HG02571 (cell line): Measurements from ENCODE around the gene COLEC11.
"Not testable (repeated sequence)": the region's sequence is repeated elsewhere in the genome, so short reads cannot be mapped to it uniquely, and the experiment has no call there.

Experiments used
- ATAC-seq: cut with Tn5 transposase; IDR thresholded peaks from one replicate; pipeline ENCODE4 v1.9.1; 2021; ENCODE audit warnings: mild to moderate bottlenecking, moderate library complexity; ENCODE audit not compliant: unreplicated experiment

Gene COLEC11

DNA sequence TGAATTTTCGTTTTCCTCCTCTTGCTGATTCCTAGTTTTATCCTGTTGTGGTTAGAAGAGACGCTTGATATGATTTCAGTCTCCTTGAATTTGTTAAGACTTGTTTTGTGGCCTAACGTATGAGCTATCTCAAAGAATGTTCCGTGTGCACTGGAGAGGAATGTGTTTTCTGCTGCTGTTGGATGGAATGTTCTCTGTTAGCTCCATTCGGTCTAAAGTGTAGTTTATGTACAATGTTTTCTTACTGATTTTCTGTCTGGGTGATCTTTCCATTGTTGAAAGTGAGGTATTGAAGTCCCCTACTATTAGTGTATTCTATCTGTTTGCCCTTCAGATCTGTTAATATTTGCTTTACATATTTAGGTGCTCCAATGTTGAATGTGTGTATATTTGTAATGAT, 25.9 kb downstream of the COLEC11 start:
- ATAC-seq = no peak

GRCh38 chr2:3622967-3623366, 28.1 kb downstream of the COLEC11 start:
- no peak for ATAC-seq

DNA sequence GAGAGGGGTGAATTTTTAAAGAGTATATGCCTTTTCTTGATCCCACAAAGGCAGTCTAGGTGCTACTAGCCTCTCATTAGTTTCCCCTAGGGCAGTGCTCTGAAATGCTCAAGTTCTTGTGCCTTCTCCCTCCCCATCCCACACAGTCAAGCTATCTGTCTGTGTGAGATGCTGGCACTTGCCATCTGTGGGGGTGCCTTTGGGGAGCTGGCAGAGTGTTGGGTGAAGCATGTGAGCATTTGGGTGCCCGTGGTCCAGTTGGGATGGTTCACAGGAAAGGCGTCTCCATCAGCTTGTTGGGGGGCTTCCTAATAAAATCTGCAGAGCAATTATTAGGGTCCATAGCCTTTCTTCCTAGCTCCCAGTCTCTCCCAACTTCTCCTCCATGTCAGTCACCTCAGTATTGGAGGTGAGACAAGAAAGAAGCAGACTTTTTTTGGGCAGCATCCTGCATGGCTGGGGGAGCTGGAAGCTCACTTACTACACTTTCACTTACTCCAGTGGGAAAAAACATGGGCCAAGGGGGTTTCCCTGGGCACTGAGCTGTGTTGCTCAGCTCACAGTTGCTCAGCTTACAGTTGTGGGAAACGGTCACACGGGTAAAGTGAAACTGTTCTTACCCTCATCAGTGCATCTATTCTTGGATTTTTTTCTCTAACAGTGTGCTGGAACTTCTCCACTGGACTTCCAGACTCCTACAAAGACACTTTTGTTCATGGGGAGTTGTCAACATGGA, 29.3 kb downstream of the COLEC11 start:
- no peak for ATAC-seq

- no peak for ATAC-seq
Measured at GRCh38 chr2:3625186-3625585, 30.3 kb downstream of the COLEC11 start.

- no peak for ATAC-seq
Measured at GRCh38 chr2:3626118-3626811, 31.4 kb downstream of the COLEC11 start.

GRCh38 chr2:3626812-3627499, 32.0 kb downstream of the COLEC11 start:
- no peak for ATAC-seq

DNA sequence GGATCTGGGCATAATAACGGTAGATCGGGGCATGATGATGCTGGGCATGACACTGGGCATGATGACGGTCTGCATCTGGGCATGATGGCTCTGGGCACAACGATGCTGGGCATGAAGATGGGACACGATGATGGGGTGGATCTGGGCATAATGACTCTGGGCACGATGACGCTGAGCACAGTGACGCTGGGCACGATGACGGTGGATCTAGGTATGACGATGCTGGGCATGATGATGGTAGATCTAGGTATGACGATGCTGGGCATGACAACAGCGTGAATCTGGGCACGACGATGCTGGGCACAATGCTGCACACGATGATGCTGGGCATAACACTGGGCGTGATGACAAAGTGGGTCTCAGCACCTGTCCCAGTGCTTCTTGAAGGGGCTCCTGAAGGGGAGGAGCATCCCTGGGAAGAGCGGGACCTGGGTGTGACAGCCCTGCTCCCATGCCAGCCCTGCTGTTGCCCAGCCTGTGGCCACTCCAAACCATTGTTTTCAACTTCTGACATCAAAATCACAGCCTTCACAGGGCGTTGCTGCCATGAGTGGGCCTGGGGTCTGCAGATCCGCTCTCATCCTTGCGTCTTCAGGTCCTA, 32.7 kb downstream of the COLEC11 start:
- ATAC-seq = no peak

GRCh38 chr2:3628241-3628679, 33.3 kb downstream of the COLEC11 start:
- no peak for ATAC-seq

- ATAC-seq = no peak
Measured at GRCh38 chr2:3628800-3629199, 33.9 kb downstream of the COLEC11 start.

DNA sequence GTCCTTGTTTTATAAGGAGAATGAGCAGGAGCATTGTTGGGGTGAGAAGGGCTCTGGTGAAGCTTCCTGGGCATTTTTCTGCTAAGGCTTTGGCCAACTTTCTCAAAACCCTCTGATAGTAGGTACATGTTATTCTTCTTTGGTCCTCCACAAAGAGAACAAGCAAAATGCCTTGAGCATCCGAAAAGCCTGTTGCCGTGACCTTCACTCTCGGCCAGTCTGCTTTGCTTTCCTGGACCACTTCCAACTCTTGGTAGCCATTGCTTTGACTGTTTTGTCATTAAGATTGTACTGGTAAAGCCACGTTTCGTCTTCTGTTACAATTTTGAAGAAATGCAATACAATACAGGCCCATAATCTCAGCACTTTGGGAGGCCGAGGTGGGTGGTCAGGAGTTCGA, 35.7 kb downstream of the COLEC11 start:
- no peak for ATAC-seq

DNA sequence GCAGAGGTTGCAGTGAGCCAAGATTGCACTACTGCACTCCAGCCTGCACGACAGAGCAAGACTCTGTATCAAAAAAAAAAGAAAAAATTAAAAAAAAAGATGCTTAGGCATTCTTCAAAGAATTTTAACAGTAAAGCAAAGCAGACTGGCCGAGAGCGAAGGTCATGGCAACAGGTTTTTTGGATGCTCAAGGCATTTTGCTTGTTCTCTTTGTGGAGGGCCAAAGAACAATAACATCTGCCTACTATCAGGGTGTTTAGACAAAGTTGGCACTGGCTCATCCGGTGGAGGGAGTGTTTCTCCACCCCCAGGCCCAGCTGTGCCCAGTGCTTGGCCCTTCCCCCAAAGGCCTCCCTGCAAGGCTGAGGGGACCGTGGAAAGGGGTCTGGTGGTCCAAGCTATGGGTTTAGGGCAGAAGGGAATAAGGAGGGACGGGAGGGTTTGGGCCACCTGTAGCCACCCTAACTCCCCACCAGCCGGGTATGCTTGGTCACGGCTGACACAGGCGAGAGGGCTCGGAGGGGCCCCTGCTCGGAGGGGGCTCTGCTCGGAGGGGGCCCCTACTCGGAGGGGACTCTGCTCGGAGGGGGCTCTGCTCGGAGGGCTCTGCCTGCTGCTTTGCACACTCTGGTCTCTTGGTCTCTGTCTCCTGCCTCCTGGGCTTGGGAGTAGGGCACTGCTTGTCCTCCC, 36.4 kb downstream of the COLEC11 start:
- ATAC-seq = no peak

DNA sequence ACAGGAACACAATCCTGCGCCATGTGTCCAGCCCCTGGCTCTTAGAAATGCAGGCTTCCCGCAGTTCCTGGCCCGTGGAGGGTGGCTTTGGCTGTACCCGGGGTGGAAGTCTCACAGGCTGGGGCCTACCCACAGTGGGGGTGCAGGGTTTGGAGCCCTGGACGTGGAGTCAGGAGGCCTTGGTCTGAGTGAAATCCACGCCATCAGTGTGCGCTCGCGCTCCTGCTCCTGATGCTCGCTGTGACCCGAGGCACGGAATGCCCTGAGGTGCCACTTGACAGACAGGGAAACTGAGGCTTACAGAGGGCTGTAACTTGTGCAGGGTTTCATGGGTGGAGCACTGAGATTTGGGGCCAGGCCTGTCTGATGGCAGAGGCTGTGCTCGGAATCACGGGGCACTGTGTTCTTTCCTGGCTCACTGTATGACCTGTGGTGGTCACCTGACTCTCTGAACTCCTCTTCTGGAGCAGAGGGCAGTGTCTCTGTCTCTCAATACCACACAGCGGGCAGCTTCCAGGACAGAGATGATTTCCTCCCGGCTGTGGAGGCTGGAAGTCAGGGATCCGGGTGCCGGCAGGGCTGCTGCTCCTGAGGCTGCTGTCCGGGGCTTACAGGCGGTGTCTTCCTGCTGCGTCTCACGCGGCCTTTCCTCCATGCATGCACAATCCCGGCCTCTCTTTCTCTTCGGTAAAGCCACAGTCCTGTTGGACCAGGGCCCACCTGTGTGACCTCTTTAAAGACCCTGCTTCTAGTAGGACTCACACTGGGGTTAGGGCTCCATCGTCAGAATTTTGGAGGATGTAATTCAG, 37.1 kb downstream of the COLEC11 start:
- no peak for ATAC-seq

DNA sequence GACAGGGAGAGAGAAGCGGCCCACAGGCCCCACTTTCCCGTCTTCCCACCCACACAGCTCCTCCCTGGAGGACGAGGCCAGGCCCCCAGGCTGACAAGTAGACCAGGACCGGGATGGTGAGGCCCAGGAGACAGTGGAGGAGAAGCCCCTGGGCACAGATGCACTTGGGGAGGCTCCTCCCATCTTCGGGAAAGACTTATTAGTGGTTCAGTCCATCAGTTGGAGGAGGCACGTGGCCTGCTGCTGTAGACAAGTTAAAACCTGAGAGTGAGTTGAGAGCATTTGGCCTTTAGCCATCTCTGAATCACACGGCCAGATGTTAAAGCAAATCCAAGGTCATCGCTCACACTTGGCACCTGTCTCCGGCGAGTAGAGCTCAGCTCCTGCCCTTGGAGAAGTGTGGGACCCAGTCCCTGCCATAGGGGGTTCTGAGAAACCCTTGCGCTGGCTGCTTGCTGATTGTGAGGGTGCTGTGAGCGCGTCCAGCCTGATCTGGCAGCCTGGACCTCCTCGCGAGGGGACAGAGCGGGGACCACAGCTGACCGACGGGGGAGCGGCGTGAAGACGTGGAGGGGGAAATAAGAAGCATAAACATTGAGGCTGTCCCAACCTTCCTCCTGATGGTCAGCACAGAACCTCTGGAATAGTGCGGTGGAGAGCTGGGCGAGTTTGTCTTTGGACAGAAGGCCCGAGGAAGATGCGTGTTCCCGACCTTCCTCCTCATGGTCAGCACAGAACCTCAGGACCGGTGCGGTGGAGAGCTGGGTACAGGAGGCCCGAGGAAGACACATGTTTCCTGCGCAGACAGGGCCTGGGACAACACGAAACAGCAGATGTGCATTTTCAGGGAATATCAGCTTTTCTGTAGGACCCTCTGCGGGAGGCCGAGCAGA, 38.4 kb downstream of the COLEC11 start:
- no peak for ATAC-seq

DNA sequence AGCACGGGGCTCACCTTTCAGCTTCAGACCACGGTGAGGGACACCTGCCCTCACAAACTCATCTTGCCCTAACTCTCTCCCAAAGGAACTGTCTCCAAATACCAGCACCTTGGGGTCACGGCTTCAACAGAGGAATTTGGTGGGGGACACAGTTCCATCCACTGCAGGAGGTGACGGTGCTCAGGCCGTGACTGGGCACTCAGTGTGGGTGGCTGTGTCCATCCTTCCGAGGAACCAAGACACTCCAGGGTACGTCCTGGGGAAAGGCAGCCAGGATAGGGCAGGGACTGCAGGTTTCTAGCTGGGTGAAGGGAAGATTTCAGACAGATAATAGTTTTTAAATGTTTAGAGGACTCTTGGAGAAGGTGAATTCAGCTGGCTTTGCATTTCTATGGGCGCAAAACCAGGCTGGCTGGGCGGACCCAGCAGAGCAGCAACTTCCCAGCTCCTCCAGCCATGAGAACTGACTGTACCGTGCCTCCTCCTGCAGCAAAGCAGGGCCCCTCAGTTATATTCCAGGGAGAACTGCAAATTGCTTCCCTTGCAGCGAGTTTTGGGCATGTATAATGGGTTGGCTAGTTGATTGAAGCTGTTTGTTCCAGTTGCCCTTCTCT, 39.2 kb downstream of the COLEC11 start:
- no peak for ATAC-seq

- no peak for ATAC-seq
Measured at GRCh38 chr2:3634596-3635121, 39.7 kb downstream of the COLEC11 start.

DNA sequence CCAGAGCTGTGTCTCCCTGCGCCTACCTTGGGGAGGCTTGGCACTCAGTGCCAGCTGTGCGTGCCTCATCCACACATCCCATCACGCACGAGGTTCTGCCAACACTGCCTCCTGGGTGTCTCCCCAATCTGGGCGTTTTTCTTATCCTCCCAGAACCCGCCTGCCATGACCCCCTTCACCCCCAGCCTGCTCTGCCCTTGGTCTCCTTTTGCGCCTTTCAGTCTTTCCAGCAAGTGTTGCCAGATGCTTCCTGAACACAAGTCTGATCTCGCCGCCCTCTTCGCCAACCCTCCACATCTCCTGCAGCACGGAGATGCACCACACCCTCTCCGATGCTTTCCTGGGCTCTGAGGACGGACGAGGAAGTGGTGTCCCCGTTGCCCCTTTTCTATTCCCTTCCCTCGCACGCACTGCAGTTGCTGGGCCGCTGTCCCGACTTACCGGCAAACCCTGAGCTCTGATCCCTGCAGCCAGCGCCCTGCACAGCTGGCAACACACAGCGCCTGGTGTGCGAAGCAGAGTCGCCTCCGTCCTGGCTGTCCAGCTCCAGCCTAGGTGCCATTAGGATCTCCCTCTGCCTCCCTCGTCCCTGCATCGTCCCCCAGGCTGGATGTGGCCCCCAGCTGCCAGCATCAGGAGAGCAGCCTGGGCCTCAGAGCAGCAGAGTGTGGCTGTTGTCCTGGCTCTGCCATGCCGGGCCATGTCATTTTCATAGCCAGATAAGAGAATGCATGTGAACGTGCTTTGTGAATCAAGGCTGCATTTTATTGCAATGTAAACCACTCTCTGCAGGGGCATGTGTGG, 40.5 kb downstream of the COLEC11 start:
- no peak for ATAC-seq

DNA sequence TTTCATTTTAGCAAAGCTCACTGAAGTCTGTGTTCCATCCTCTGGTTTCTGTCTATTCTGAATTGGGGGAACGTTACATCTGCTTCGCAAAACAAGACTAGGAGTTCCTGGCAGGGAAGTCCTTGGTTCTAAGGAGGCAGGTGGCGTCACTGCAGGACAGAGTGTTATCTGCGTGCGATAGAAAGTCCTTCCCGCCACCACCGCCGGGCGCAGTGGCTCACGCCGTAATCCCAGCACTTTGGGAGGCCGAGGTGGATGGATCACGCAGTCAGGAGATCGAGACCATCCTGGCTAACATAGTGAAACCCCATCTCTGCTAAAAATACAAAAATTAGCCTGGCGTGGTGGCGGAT, 41.0 kb downstream of the COLEC11 start:
- not testable (repeated sequence) for ATAC-seq
